Measurements from ENCODE around the gene PDP2. TPM values are rescaled to one million over a fixed set of nuclear protein-coding genes. Genes with fewer than 3 reads are reported as not detected.

The PDP2 gene
- polyA plus RNA-seq, 1 donor from 2014 or later: 4.2 TPM

DNA sequence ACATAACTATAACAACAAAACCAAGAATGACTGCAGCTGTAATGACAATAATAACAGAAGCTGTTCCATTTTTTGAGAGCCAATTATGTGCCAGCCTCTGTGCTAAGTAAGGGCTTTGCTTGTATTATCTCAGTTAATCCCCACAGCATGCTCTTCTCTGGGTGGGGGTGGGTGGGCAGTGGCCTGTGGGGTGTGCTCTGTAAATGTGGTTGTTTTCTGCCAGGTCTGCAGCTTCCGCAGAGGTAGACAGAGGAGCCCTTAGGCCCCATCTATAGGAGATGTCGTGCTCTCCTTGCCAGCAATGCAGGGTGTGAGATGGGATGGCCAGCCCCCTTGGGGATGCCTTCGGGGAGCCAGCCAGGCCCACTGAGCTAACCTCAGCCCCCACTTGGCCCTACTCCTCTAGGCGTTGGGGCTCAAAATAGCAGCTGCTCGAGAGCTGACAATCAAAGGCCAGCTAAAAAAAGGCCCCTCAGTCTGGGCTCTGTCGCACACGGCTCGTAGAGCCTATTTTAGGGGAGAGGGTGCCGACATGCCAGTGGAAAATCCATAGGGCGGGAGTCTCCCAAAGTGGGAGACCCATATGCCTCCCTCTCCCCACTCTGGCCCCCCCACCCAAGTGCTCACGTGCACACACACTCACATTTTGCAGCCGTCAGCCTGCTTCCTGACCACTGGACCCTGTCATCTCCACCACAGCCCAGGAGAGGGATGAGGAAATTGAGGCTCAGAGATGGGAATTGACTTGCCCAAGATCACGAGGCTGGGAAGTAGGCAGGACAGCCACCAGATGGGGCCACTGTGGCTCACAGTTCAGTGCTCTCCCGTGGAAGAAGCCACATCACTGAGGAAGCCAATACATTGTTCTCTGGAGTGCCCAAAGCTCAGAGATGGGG, 22.6 kb downstream of the PDP2 start:
- Histone ChIP-seq H3K4me3 (ENCODE audit: low read length) (no peak overlapping the region), H3K9me2 (ENCODE audit: insufficient read depth, low read length) (no peaks in the 10 kb centered on the region), H2AFZ (ENCODE audit: low read depth, low read length) (no peak overlapping the region), H3K27ac (ENCODE audit: low read length) (no peak overlapping the region), H3K79me2 (replicated peaks; ENCODE audit: insufficient read depth, low read length) (no peaks in the 10 kb centered on the region), H3F3A (ENCODE audit: insufficient read depth, low read length, poor library complexity, severe bottlenecking) (no peaks in the 10 kb centered on the region), H3K27me3 (ENCODE audit: insufficient read depth, low read depth, low read length) (no peaks in the 10 kb centered on the region), H3K9ac (ENCODE audit: low read length) (no peak overlapping the region), H3K36me3 (ENCODE audit: insufficient read depth, low read length) (no peaks in the 10 kb centered on the region), H3K9me3 (ENCODE audit: low read length) (no peaks in the 10 kb centered on the region), H4K20me1 (ENCODE audit: insufficient read depth) (no peaks in the 10 kb centered on the region), H3K4me2 (ENCODE audit: low read length) (no peak overlapping the region)
- no peak for TF ChIP-seq MXI1 (conservative IDR thresholded peaks at IDR 0.05; ENCODE audit: poor library complexity, severe bottlenecking)
- TF ChIP-seq, protein P1, sequence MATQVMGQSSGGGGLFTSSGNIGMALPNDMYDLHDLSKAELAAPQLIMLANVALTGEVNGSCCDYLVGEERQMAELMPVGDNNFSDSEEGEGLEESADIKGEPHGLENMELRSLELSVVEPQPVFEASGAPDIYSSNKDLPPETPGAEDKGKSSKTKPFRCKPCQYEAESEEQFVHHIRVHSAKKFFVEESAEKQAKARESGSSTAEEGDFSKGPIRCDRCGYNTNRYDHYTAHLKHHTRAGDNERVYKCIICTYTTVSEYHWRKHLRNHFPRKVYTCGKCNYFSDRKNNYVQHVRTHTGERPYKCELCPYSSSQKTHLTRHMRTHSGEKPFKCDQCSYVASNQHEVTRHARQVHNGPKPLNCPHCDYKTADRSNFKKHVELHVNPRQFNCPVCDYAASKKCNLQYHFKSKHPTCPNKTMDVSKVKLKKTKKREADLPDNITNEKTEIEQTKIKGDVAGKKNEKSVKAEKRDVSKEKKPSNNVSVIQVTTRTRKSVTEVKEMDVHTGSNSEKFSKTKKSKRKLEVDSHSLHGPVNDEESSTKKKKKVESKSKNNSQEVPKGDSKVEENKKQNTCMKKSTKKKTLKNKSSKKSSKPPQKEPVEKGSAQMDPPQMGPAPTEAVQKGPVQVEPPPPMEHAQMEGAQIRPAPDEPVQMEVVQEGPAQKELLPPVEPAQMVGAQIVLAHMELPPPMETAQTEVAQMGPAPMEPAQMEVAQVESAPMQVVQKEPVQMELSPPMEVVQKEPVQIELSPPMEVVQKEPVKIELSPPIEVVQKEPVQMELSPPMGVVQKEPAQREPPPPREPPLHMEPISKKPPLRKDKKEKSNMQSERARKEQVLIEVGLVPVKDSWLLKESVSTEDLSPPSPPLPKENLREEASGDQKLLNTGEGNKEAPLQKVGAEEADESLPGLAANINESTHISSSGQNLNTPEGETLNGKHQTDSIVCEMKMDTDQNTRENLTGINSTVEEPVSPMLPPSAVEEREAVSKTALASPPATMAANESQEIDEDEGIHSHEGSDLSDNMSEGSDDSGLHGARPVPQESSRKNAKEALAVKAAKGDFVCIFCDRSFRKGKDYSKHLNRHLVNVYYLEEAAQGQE (IDR thresholded peaks at IDR 0.05; ENCODE audit: borderline replicate concordance): no peak
- TF ChIP-seq TAF1 (IDR thresholded peaks at IDR 0.05; ENCODE audit: low read depth): no peak
- TF ChIP-seq POLR2AphosphoS5 (IDR thresholded peaks at IDR 0.05): no peak
- no peak for TF ChIP-seq SMC3 (conservative IDR thresholded peaks at IDR 0.05; ENCODE audit: poor library complexity)
- no peak for TF ChIP-seq RAD21 (conservative IDR thresholded peaks at IDR 0.05)
- TF ChIP-seq EZH2 (IDR thresholded peaks at IDR 0.05; ENCODE audit: borderline replicate concordance, insufficient read depth, low read length, poor library complexity, severe bottlenecking): no peak
- TF ChIP-seq EP300 (conservative IDR thresholded peaks at IDR 0.05; ENCODE audit: poor library complexity, severe bottlenecking): no peak
- TF ChIP-seq, protein P2, sequence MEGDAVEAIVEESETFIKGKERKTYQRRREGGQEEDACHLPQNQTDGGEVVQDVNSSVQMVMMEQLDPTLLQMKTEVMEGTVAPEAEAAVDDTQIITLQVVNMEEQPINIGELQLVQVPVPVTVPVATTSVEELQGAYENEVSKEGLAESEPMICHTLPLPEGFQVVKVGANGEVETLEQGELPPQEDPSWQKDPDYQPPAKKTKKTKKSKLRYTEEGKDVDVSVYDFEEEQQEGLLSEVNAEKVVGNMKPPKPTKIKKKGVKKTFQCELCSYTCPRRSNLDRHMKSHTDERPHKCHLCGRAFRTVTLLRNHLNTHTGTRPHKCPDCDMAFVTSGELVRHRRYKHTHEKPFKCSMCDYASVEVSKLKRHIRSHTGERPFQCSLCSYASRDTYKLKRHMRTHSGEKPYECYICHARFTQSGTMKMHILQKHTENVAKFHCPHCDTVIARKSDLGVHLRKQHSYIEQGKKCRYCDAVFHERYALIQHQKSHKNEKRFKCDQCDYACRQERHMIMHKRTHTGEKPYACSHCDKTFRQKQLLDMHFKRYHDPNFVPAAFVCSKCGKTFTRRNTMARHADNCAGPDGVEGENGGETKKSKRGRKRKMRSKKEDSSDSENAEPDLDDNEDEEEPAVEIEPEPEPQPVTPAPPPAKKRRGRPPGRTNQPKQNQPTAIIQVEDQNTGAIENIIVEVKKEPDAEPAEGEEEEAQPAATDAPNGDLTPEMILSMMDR (IDR thresholded peaks at IDR 0.05; ENCODE audit: poor library complexity, severe bottlenecking): no peak

DNA sequence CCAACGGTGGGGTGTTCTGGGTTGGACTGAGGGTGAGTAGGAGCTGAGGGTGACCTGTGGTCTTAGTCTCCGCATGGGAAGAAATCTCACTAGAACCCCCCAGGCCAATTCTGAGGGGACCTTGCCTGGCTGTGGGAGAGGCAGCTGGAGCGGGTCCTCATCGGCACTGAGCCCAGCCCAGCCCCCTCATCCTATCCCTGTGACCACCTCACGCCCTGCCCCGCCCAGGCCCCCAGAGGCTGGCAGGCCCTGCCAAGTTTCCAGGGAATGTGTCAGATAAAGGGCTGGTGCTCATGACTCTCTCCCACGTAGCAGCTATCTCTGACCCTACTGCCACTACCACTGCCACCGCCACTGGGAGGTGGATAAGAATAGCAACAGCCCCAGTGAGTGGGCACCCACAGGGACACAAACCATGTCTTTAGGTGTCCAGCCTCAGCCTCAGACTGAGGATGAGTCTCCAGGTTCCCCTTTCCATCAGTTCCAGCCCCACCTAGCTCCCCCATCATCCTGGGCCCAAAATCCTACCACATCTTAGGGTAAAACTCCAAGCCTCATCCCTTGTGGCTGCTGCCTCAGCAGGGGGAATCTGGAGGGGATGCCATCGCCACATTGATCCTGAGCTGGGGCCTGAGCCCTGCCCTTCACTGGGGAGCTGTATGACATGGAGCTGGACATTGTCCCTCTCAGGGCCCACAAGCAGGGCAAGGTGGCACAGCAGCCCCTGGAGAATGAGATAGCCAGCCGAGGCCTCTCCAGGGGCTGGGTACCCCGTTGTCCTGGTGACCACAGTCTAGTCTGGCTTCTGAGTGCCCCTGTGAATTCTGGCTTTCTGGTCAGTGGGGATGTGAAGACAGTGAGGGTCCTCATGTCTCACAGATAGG, 23.5 kb downstream of the PDP2 start:
- Histone ChIP-seq H3K27me3 (ENCODE audit: insufficient read depth, low read depth, low read length) (no peaks in the 10 kb centered on the region), H4K20me1 (ENCODE audit: insufficient read depth) (no peaks in the 10 kb centered on the region), H3K36me3 (ENCODE audit: insufficient read depth, low read length) (no peaks in the 10 kb centered on the region), H3K9me2 (ENCODE audit: insufficient read depth, low read length) (no peaks in the 10 kb centered on the region), H3K4me3 (ENCODE audit: low read length) (no peak overlapping the region), H3K27ac (ENCODE audit: low read length) (no peak overlapping the region), H2AFZ (ENCODE audit: low read depth, low read length) (no peak overlapping the region), H3K9ac (ENCODE audit: low read length) (no peak overlapping the region), H3K79me2 (replicated peaks; ENCODE audit: insufficient read depth, low read length) (no peaks in the 10 kb centered on the region), H3F3A (ENCODE audit: insufficient read depth, low read length, poor library complexity, severe bottlenecking) (no peaks in the 10 kb centered on the region), H3K9me3 (ENCODE audit: low read length) (no peaks in the 10 kb centered on the region), H3K4me2 (ENCODE audit: low read length) (no peak overlapping the region)
- TF ChIP-seq EP300 (conservative IDR thresholded peaks at IDR 0.05; ENCODE audit: poor library complexity, severe bottlenecking): no peak
- TF ChIP-seq POLR2AphosphoS5 (IDR thresholded peaks at IDR 0.05): no peak
- TF ChIP-seq MXI1 (conservative IDR thresholded peaks at IDR 0.05; ENCODE audit: poor library complexity, severe bottlenecking): no peak
- TF ChIP-seq RAD21 (conservative IDR thresholded peaks at IDR 0.05): no peak
- TF ChIP-seq, protein P1 (IDR thresholded peaks at IDR 0.05; ENCODE audit: borderline replicate concordance): no peak
